Measurements from ENCODE around the gene MEP1B. TPM values are rescaled to one million over a fixed set of nuclear protein-coding genes. Genes with fewer than 3 reads are reported as not detected.

MEP1B gene
- total RNA-seq (2014; rRNA removed; shearing (Covaris generic)) (not detected in 2 replicates), polyA plus RNA-seq (2016; fragmentation: Nextera tagmentation; extraction: Ambion mirVana) (not detected in 2 replicates)

DNA sequence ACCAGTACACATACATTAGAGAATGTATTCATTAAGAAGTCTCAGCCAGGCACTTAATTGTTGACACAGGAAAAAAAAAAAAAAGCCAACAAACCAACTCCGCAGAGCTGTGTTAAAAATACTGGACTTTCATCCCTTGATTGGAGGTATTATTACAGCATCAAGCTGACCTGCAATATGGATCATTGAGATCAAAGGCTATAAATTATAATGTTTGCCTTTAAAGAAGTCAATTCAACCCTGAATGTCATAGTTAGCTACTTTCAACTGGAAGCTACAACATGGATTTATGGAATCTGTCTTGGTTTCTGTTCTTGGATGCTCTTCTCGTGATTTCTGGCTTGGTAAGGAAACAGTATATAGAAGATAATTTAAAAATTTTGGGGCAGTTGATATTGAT is at the start of gene MEP1B:
TSS of gene MEP1B (plus strand) at position 250 of the 400 bp plus-strand sequence. CDS start at position 282, 32 bp downstream.
- no peaks in the 10 kb centered on the region for H4K20me1 ChIP-seq (ENCODE audit: insufficient read depth)
- H3K27ac ChIP-seq = no peak within 1 kb of the TSS
- no peaks in the 10 kb centered on the region for H3F3A ChIP-seq (ENCODE audit: insufficient read depth)
- no peak within 1 kb of the TSS for H3K4me3 ChIP-seq
- no peaks in the 10 kb centered on the region for H3K36me3 ChIP-seq (ENCODE audit: low read depth)
- H2AFZ ChIP-seq = no peak within 1 kb of the TSS
- no peak within 1 kb of the TSS for H3K4me2 ChIP-seq (ENCODE audit: unreplicated experiment)
- no peaks in the 10 kb centered on the region for H3K9me3 ChIP-seq (ENCODE audit: low read depth)
- no peak for DNase-seq
- no peaks in the 10 kb centered on the region; the same call in 1 of the 2 replicates for H3K27me3 ChIP-seq (replicated peaks; ENCODE audit: insufficient read depth)
- H3K4me1 ChIP-seq (ENCODE audit: insufficient read depth) = no peaks in the 10 kb centered on the region
- H3K79me2 ChIP-seq (ENCODE audit: insufficient read depth) = no peaks in the 10 kb centered on the region
- TF ChIP-seq EZH2 (IDR thresholded peaks at IDR 0.05; ENCODE audit: insufficient read depth, poor library complexity, severe bottlenecking) = no peak
- no peak for TF ChIP-seq EZH2phosphoT487 (IDR thresholded peaks at IDR 0.05; ENCODE audit: insufficient read depth, low read depth)
- in situ Hi-C loops (cut with MboI) = no loop called here
- H3K9ac ChIP-seq = no peak within 1 kb of the TSS
- no peaks in the 10 kb centered on the region for H3K9me2 ChIP-seq (ENCODE audit: insufficient read depth)
- WGBS, 2 experiments (ENCODE audit: low coverage in 1 of 2, low lambda C conversion rate in 2 of 2, missing lambda C conversion rate in 2 of 2) = 37 to 45% methylated on average over 2 of the region's 2 CpGs

DNA sequence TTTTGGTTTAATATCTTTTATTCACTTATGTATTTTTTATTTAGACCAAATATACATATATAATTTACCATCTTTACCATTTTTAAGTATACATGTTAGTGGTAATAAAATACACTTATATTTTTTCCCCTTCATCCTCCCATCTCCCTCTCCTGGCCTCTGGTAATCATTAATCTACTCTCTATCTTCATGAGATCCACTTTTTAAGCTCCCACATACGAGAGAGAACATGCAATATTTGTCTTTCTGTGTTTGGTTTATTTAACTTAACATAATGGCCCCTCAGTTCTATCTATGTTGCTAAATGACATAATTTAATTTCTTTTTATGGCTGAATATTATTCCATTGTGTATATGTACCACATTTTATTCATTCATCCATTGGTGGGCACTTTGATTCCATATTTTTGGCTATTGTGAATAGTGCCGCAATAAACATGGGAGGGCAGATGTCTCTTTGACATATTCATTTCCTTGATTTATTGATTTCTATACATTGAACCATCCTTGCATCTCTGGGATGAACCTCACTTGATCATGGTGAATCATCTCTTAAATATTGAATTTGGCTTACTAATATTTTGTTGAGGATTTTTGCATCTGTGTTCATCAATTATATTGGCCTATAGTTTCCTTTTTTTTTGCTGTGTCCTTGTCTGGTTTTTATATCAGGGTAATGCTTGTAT is 41.5 kb upstream of the MEP1B start:
- Histone ChIP-seq H3K27me3 (replicated peaks; ENCODE audit: insufficient read depth) (0 out of 2 replicates have a peak, but pooled peaks cover 3% of the 10 kb centered on the region), H3K4me1 (ENCODE audit: insufficient read depth) (no peaks in the 10 kb centered on the region)

DNA sequence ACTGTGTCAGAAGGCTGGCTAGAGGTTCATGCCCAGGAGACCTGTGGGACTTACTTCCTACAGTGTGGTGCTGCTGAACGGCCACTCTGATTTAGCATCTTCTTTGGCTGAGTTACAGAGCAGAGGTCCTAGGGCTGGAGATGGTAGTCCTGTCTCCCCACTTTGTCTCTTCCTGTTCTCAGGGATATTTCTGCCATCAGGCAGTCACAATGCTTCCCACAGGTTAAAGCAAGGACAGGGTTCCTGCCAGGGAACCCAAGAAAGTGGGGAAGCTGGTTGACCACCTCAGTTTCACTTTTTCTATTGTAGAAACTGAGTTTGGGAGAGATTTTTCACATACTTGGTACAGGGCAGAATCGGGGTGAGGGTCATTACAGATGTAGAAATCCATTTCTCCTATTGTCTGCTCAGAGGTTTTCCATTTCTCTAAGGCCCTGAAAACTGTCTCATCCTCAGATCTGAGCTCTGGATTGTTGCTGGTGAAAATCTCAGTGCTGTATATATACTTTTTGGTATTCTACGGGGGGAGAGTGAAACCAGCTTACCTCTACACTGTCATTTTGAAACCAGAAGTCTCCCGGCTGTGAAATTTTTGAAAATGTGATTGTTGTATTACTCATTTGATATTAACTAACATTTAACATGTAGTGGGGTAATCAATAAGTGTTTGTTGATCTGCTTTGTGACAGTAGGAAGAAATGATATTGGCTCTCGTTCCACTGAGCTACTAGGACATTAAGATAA is 37.0 kb upstream of the MEP1B start:
- H3K4me3 ChIP-seq = no peak overlapping the region
- H2AFZ ChIP-seq = no peak overlapping the region
- H3F3A ChIP-seq (ENCODE audit: insufficient read depth) = no peaks in the 10 kb centered on the region
- H3K27ac ChIP-seq = no peak overlapping the region
- no peak overlapping the region for H3K4me2 ChIP-seq (ENCODE audit: unreplicated experiment)
- no peaks in the 10 kb centered on the region for H3K36me3 ChIP-seq (ENCODE audit: low read depth)
- H3K9me2 ChIP-seq (ENCODE audit: insufficient read depth) = no peaks in the 10 kb centered on the region
- H3K79me2 ChIP-seq (ENCODE audit: insufficient read depth) = no peaks in the 10 kb centered on the region
- H3K4me1 ChIP-seq (ENCODE audit: insufficient read depth) = no peaks in the 10 kb centered on the region
- H3K27me3 ChIP-seq (replicated peaks; ENCODE audit: insufficient read depth) = peaks cover 8% of the 10 kb centered on the region
- no peaks in the 10 kb centered on the region for H4K20me1 ChIP-seq (ENCODE audit: insufficient read depth)
- DNase-seq = no peak
- in situ Hi-C loops (cut with MboI) = no loop called here
- WGBS, 2 experiments (ENCODE audit: low coverage in 1 of 2, low lambda C conversion rate in 2 of 2, missing lambda C conversion rate in 2 of 2) = 45 to 46% methylated on average over 5 of the region's 5 CpGs
- TF ChIP-seq EZH2phosphoT487 (IDR thresholded peaks at IDR 0.05; ENCODE audit: insufficient read depth, low read depth) (no peak), EZH2 (IDR thresholded peaks at IDR 0.05; ENCODE audit: insufficient read depth, poor library complexity, severe bottlenecking) (no peak)
- H3K9me3 ChIP-seq (ENCODE audit: low read depth) = no peaks in the 10 kb centered on the region
- no peak overlapping the region for H3K9ac ChIP-seq

More for the DNA sequence above, 41.5 kb upstream of the MEP1B start:
- H3K9ac ChIP-seq = no peak overlapping the region
- H4K20me1 ChIP-seq (ENCODE audit: insufficient read depth) = no peaks in the 10 kb centered on the region
- 53 to 57% methylated on average over 2 of the region's 2 CpGs for WGBS, 2 experiments (ENCODE audit: low coverage in 1 of 2, low lambda C conversion rate in 2 of 2, missing lambda C conversion rate in 2 of 2)
- no peak overlapping the region for H2AFZ ChIP-seq
- no peak for TF ChIP-seq EZH2phosphoT487 (IDR thresholded peaks at IDR 0.05; ENCODE audit: insufficient read depth, low read depth)
- H3K36me3 ChIP-seq (ENCODE audit: low read depth) = no peaks in the 10 kb centered on the region
- in situ Hi-C loops (cut with MboI) = no loop called here
- no peaks in the 10 kb centered on the region for H3K79me2 ChIP-seq (ENCODE audit: insufficient read depth)
- DNase-seq = no peak
- no peaks in the 10 kb centered on the region for H3F3A ChIP-seq (ENCODE audit: insufficient read depth)
- H3K27ac ChIP-seq = no peak overlapping the region
- no peaks in the 10 kb centered on the region for H3K9me2 ChIP-seq (ENCODE audit: insufficient read depth)
- no peaks in the 10 kb centered on the region for H3K9me3 ChIP-seq (ENCODE audit: low read depth)
- no peak overlapping the region for H3K4me2 ChIP-seq (ENCODE audit: unreplicated experiment)
- H3K4me3 ChIP-seq = no peak overlapping the region

DNA sequence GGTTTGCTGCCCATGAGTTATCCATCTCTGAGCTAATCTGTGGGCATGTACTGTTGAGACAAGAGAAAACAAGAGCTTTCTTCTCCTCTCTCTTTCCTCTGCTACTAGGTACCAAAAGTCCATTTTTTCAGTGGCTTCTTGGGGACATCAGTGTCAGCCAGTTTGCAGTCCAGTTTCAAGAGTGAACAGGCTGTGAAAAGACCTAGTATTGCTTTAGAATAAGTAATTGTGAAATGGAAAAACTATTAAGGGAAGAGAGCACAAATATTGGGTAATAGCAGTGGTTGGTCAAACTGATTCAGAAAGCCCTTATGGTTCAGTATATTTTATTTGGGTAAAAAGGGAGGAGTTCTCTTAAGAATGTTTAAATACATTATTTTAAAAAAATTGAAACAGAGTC is 33.0 kb upstream of the MEP1B start:
- in situ Hi-C loops (cut with MboI) = no loop called here
- TF ChIP-seq EZH2phosphoT487 (IDR thresholded peaks at IDR 0.05; ENCODE audit: insufficient read depth, low read depth) = no peak
- no peak for TF ChIP-seq EZH2 (IDR thresholded peaks at IDR 0.05; ENCODE audit: insufficient read depth, poor library complexity, severe bottlenecking)

More for the DNA sequence above, 33.0 kb upstream of the MEP1B start:
- DNase-seq = no peak
- no peak overlapping the region for H2AFZ ChIP-seq
- peaks cover 4% of the 10 kb centered on the region for H3K27me3 ChIP-seq (replicated peaks; ENCODE audit: insufficient read depth)
- H3K9me3 ChIP-seq (ENCODE audit: low read depth) = no peaks in the 10 kb centered on the region
- no peak overlapping the region for H3K4me3 ChIP-seq
- H3K9ac ChIP-seq = no peak overlapping the region
- H3K27ac ChIP-seq = no peak overlapping the region
- no peaks in the 10 kb centered on the region for H3K4me1 ChIP-seq (ENCODE audit: insufficient read depth)
- no peaks in the 10 kb centered on the region for H3K36me3 ChIP-seq (ENCODE audit: low read depth)
- no peak overlapping the region for H3K4me2 ChIP-seq (ENCODE audit: unreplicated experiment)
- no peaks in the 10 kb centered on the region for H4K20me1 ChIP-seq (ENCODE audit: insufficient read depth)
- H3F3A ChIP-seq (ENCODE audit: insufficient read depth) = no peaks in the 10 kb centered on the region
- H3K9me2 ChIP-seq (ENCODE audit: insufficient read depth) = no peaks in the 10 kb centered on the region
- H3K79me2 ChIP-seq (ENCODE audit: insufficient read depth) = no peaks in the 10 kb centered on the region

Data from GM23248 (cell line).